CD4-positive, CD25-positive, alpha-beta regulatory T cell (primary cell): Measurements from ENCODE around the gene GABRR2. TPM values are rescaled to one million over a fixed set of nuclear protein-coding genes. Genes with fewer than 3 reads are reported as not detected.
A peak's percentile ranks its signal among the peaks of the same experiment; 100 is the strongest.

ENCODE experiments used
- ATAC-seq, 2 donors: fragments of 150-1000 bp; cut with Tn5 transposase; one replicate each; pipeline ENCODE4 v1.10.0; 2021; ENCODE audit warnings: low read depth in 2 of 2, moderate number of reproducible peaks in 2 of 2, moderate library complexity in 1 of 2
- DNase-seq, 3 donors: peaks; one replicate each; pipeline versions ENCODE4 v3.0.0 to v3.0.0-alpha.2; 2012 to 2022; ENCODE audit warnings: mixed read lengths in 1 of 3
- H3K27ac ChIP-seq: one replicate; pipeline ENCODE4 v1.7.0; 2013; ENCODE audit warnings: mild to moderate bottlenecking, low read length; ENCODE audit not compliant: insufficient read depth, poor library complexity, severe bottlenecking
- H3K27me3 ChIP-seq: one replicate; pipeline ENCODE4 v1.7.0; 2013; ENCODE audit warnings: low read length; ENCODE audit not compliant: control insufficient read depth, insufficient read depth
- H3K36me3 ChIP-seq: one replicate; pipeline ENCODE4 v1.7.0; 2013; ENCODE audit warnings: mild to moderate bottlenecking, low read length, moderate library complexity; ENCODE audit not compliant: control insufficient read depth, insufficient read depth
- H3K4me1 ChIP-seq: 2 replicates; pipeline ENCODE4 v1.7.0; 2013; ENCODE audit warnings: mild to moderate bottlenecking, low read length; ENCODE audit not compliant: insufficient read depth, control insufficient read depth, poor library complexity, severe bottlenecking
- H3K4me3 ChIP-seq: one replicate; pipeline ENCODE4 v1.7.0; 2013; ENCODE audit warnings: low read depth, mild to moderate bottlenecking, low read length, moderate library complexity
- H3K9me3 ChIP-seq, 2 experiments: 1 replicate in 1 of 2; 2 replicates in 1 of 2; pipeline ENCODE4 v1.7.0; 2013; ENCODE audit warnings: low read length in 2 of 2, mild to moderate bottlenecking in 1 of 2, moderate library complexity in 1 of 2; ENCODE audit not compliant: control insufficient read depth in 2 of 2
- H3K27ac Mint-ChIP-seq, 3 donors: one replicate each; pipeline ENCODE4 v1.8.0; 2020 to 2022; ENCODE audit warnings: mild to moderate bottlenecking in 3 of 3, mixed read lengths in 3 of 3, moderate library complexity in 2 of 3
- H3K27me3 Mint-ChIP-seq: one replicate; pipeline ENCODE4 v1.8.0; 2022; ENCODE audit warnings: mild to moderate bottlenecking, mixed read lengths
- H3K36me3 Mint-ChIP-seq: one replicate; pipeline ENCODE4 v1.8.0; 2020; ENCODE audit warnings: mixed read lengths
- H3K4me1 Mint-ChIP-seq, 4 donors: one replicate each; pipeline ENCODE4 v1.8.0; 2020 to 2022; ENCODE audit warnings: mixed read lengths in 4 of 4, mild to moderate bottlenecking in 1 of 4
- H3K4me3 Mint-ChIP-seq, 4 donors: one replicate each; pipeline ENCODE4 v1.8.0; 2020 to 2022; ENCODE audit warnings: mild to moderate bottlenecking in 4 of 4, mixed read lengths in 4 of 4, moderate library complexity in 3 of 4
- H3K9me3 Mint-ChIP-seq, 7 donors: one replicate each; pipeline ENCODE4 v1.8.0; 2020 to 2022; ENCODE audit warnings: mixed read lengths in 7 of 7, mild to moderate bottlenecking in 3 of 7, moderate library complexity in 2 of 7
- polyA plus RNA-seq, 4 donors: library from polyadenylated mRNA; unstranded; fragments of 300-500 nt; fragmentation: Illumina TruSeq; gene quantifications; one replicate each; pipeline ENCODE4 v1.2.3, GENCODE V29; 2021
- total RNA-seq: library from RNA; stranded (reverse); gene quantifications from one replicate; pipeline ENCODE4 v1.2.3, GENCODE V29; 2022

The GABRR2 gene
- total and polyA plus RNA-seq, 5 donors from 2014 or later, result 1.9 TPM; not detected in 4

- Histone ChIP-seq H3K27me3 (peaks cover 3% of the 10 kb centered on the region), H3K4me3 (no peak within 1 kb of the TSS), H3K4me1 (no peaks in the 10 kb centered on the region), H3K9me3 (peaks cover 0 to 2% of the 10 kb centered on the region in 2 experiments), H3K27ac (no peak within 1 kb of the TSS), H3K36me3 (no peaks in the 10 kb centered on the region)
- peaks cover 0 to 3% (median 0%) of the 10 kb centered on the region in 7 donors for H3K9me3 Mint-ChIP-seq
- peak within 1 kb of the TSS in 1 of 3 donors; percentile 54 for H3K27ac Mint-ChIP-seq
- H3K36me3 Mint-ChIP-seq, result no peaks in the 10 kb centered on the region
- no peak within 1 kb of the TSS for H3K4me3 Mint-ChIP-seq
- H3K27me3 Mint-ChIP-seq, result peaks cover 30% of the 10 kb centered on the region
- ATAC-seq (no peak), DNase-seq (no peak)
- H3K4me1 Mint-ChIP-seq, result peaks cover 0 to 2% (median 0%) of the 10 kb centered on the region in 4 donors
Measured at GRCh38 chr6:89217299-89217910, 97.7 kb downstream of the GABRR2 start, which contains the start of gene GABRR1. Gene GABRR1, minus strand, starts transcription at chr6:89217358. Its CDS starts 36 bp downstream, at chr6:89217322.

GRCh38 chr6:89216411-89216810 is 98.7 kb downstream of the GABRR2 start:
- Mint-ChIP-seq H3K9me3 (peaks cover 0 to 3% (median 0%) of the 10 kb centered on the region in 7 donors), H3K4me3 (no peak overlapping the region), H3K27me3 (peaks cover 30% of the 10 kb centered on the region), H3K27ac (no peak overlapping the region), H3K36me3 (no peaks in the 10 kb centered on the region), H3K4me1 (peaks cover 0 to 2% (median 0%) of the 10 kb centered on the region in 4 donors)
- no peak overlapping the region for H3K4me3 ChIP-seq
- DNase-seq (no peak), ATAC-seq (no peak)
- H3K27ac ChIP-seq, result no peak overlapping the region
- no peaks in the 10 kb centered on the region for H3K4me1 ChIP-seq
- H3K36me3 ChIP-seq, result no peaks in the 10 kb centered on the region
- peaks cover 0 to 2% of the 10 kb centered on the region in 2 experiments for H3K9me3 ChIP-seq
- H3K27me3 ChIP-seq, result peaks cover 3% of the 10 kb centered on the region

DNA sequence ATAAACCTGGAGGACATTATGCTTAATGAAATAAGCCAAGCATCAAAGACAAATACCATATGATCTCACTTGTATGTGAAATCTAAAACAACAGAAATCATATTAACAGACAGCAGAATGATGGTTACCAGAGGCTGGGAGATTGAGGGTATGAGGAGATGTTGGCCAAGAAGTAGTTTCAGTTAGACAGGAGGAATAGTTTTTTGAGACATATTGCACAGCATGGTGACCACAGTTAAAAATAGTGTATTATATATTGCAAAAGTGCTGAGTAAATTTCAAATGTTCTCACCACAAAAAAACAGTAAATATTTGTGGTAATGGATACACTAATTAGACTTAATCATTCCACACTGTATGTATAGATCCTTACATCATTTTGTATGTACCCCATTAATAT is 99.7 kb downstream of the GABRR2 start:
- no peak overlapping the region for H3K27ac Mint-ChIP-seq
- Histone ChIP-seq H3K27me3 (peaks cover 3% of the 10 kb centered on the region), H3K4me3 (no peak overlapping the region), H3K27ac (no peak overlapping the region), H3K4me1 (no peaks in the 10 kb centered on the region), H3K9me3 (peaks cover 0 to 2% of the 10 kb centered on the region in 2 experiments), H3K36me3 (no peaks in the 10 kb centered on the region)
- no peak overlapping the region for H3K4me3 Mint-ChIP-seq
- H3K36me3 Mint-ChIP-seq, result no peaks in the 10 kb centered on the region
- ATAC-seq (no peak), DNase-seq (no peak)
- peaks cover 26% of the 10 kb centered on the region for H3K27me3 Mint-ChIP-seq
- peaks cover 0 to 2% (median 0%) of the 10 kb centered on the region in 4 donors for H3K4me1 Mint-ChIP-seq
- peaks cover 0 to 3% (median 0%) of the 10 kb centered on the region in 7 donors for H3K9me3 Mint-ChIP-seq

DNA sequence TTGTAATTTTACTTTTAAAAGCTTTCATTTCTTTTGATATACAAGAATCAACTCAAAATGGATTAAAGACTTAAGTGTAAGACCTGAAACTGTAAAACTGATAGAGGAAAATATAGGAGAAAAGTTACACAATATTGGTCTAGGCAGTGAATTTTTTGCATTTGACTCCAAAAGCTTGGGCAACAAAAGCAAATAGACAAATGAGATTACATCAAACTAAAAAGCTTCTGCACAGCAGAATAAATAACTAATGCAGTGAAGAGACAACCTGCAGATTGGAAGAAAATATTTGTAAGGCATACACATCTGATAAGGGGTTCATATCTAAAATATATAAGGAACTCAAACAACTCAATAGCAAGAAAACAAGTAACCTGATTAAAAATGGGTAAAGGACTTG is 100.9 kb downstream of the GABRR2 start:
- ATAC-seq, result no peak
- Mint-ChIP-seq H3K4me3 (no peak overlapping the region), H3K36me3 (no peaks in the 10 kb centered on the region), H3K4me1 (peaks cover 0 to 2% (median 0%) of the 10 kb centered on the region in 4 donors), H3K27ac (no peak overlapping the region), H3K27me3 (peaks cover 27% of the 10 kb centered on the region), H3K9me3 (peaks cover 0 to 3% (median 0%) of the 10 kb centered on the region in 7 donors)
- peaks cover 0 to 2% of the 10 kb centered on the region in 2 experiments for H3K9me3 ChIP-seq
- DNase-seq, result no peak
- H3K27ac ChIP-seq, result no peak overlapping the region
- H3K27me3 ChIP-seq, result peaks cover 3% of the 10 kb centered on the region
- no peak overlapping the region for H3K4me3 ChIP-seq
- no peaks in the 10 kb centered on the region for H3K4me1 ChIP-seq
- H3K36me3 ChIP-seq, result no peaks in the 10 kb centered on the region

- no peak for DNase-seq
Measured at GRCh38 chr6:89212472-89212871, 102.6 kb downstream of the GABRR2 start.

DNA sequence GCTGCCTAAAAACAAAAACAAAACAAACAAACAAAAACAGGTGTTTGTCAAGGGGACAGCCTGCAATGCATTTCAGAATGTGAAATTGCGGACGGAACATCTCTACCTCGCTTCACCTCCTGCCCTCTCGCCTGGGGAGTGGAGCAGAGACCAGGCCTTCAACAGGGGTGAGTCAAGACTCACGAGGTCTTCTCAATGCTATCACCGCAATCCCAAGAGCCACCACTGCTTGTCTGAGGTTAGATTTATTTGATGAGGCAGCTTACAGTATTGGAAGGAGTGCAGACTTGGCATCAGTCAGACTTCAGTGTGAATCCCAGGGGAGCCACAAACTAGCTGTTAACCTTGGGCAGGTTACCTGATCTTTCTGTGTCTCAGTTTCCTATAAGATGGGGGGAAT is 105.6 kb downstream of the GABRR2 start:
- DNase-seq (no peak), ATAC-seq (no peak)
- Mint-ChIP-seq H3K4me1 (no peaks in the 10 kb centered on the region), H3K9me3 (peaks cover 0 to 1% (median 0%) of the 10 kb centered on the region in 7 donors), H3K36me3 (no peaks in the 10 kb centered on the region), H3K27me3 (peaks cover 16% of the 10 kb centered on the region), H3K4me3 (peak overlapping the region in 1 of 4 donors; percentile 44), H3K27ac (no peak overlapping the region)
- Histone ChIP-seq H3K27ac (no peak overlapping the region), H3K36me3 (no peaks in the 10 kb centered on the region), H3K27me3 (peaks cover 3% of the 10 kb centered on the region), H3K4me1 (no peaks in the 10 kb centered on the region), H3K9me3 (peaks cover 0 to 2% of the 10 kb centered on the region in 2 experiments), H3K4me3 (no peak overlapping the region)

More at GRCh38 chr6:89212472-89212871, 102.6 kb downstream of the GABRR2 start:
- H3K27ac ChIP-seq, result no peak overlapping the region
- no peaks in the 10 kb centered on the region for H3K36me3 ChIP-seq
- Mint-ChIP-seq H3K4me3 (peak overlapping the region in 1 of 4 donors; percentile 52), H3K27me3 (peaks cover 27% of the 10 kb centered on the region), H3K9me3 (peaks cover 0 to 3% (median 0%) of the 10 kb centered on the region in 7 donors), H3K4me1 (peaks cover 0 to 2% (median 0%) of the 10 kb centered on the region in 4 donors), H3K27ac (no peak overlapping the region), H3K36me3 (no peaks in the 10 kb centered on the region)
- peaks cover 0 to 2% of the 10 kb centered on the region in 2 experiments for H3K9me3 ChIP-seq
- peaks cover 3% of the 10 kb centered on the region for H3K27me3 ChIP-seq
- no peaks in the 10 kb centered on the region for H3K4me1 ChIP-seq
- no peak overlapping the region for H3K4me3 ChIP-seq
- ATAC-seq, result no peak

DNA sequence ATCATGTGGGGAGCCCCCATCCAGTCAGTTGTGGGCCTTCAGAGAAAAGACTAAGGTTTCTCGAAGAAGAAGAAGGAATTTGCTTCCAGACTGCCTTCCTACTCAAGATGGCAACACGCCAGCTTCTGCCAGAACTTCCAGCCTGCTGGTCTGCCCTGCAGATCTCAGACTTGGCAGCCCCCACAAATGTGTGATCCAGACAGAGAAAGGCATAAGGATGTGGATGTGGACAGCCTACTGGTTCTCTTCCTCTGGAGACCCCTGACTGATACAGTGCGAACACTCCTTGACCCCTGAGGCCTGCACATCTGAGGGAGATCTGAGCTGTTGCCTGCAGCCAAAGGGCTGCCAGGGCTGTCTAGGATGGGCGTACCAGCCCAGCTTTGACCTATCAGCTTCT is 106.5 kb downstream of the GABRR2 start:
- H3K27me3 ChIP-seq, result peaks cover 3% of the 10 kb centered on the region
- H3K27ac Mint-ChIP-seq, result no peak overlapping the region
- H3K27ac ChIP-seq, result no peak overlapping the region
- no peaks in the 10 kb centered on the region for H3K36me3 ChIP-seq
- no peak overlapping the region for H3K4me3 ChIP-seq
- H3K4me3 Mint-ChIP-seq, result no peak overlapping the region
- H3K36me3 Mint-ChIP-seq, result no peaks in the 10 kb centered on the region
- peaks cover 11% of the 10 kb centered on the region for H3K27me3 Mint-ChIP-seq
- H3K4me1 ChIP-seq, result no peaks in the 10 kb centered on the region
- DNase-seq (no peak), ATAC-seq (no peak)
- no peaks in the 10 kb centered on the region for H3K4me1 Mint-ChIP-seq
- H3K9me3 ChIP-seq, result peaks cover 0 to 2% of the 10 kb centered on the region in 2 experiments
- H3K9me3 Mint-ChIP-seq, result peaks cover 0 to 1% (median 0%) of the 10 kb centered on the region in 7 donors
